WI38 (cell line): ENCODE measurements around the gene LIF.
A peak's percentile ranks its signal among the peaks of the same experiment; 100 is the strongest.

ENCODE experiments used
- H3K4me3 ChIP-seq: 2 replicates; pipeline ENCODE4 v1.5.1; 2011; ENCODE audit warnings: low read depth, mild to moderate bottlenecking, control low read depth, low read length
- CTCF ChIP-seq: IDR thresholded peaks from 2 replicates; pipeline ENCODE4 v1.5.1; 2012; ENCODE audit warnings: low read depth, mild to moderate bottlenecking, control low read depth, low read length

LIF gene

GRCh38 chr22:30262917-30263741, 16.6 kb upstream of the LIF start:
- H3K4me3 ChIP-seq: peak overlapping the region; percentile 27; the same call in 1 of the 2 replicates
- peak; percentile 92 for TF ChIP-seq CTCF

- no peak overlapping the region for H3K4me3 ChIP-seq
- TF ChIP-seq CTCF: no peak
Observed at GRCh38 chr22:30262112-30262511, 15.6 kb upstream of the LIF start.

GRCh38 chr22:30261134-30261533, 14.6 kb upstream of the LIF start:
- H3K4me3 ChIP-seq: no peak overlapping the region
- no peak for TF ChIP-seq CTCF

GRCh38 chr22:30260682-30261081, 14.1 kb upstream of the LIF start:
- H3K4me3 ChIP-seq: no peak overlapping the region
- TF ChIP-seq CTCF: no peak

- no peak overlapping the region for H3K4me3 ChIP-seq
- no peak for TF ChIP-seq CTCF
Observed at GRCh38 chr22:30260276-30260675, 13.7 kb upstream of the LIF start.

- no peak overlapping the region for H3K4me3 ChIP-seq
Observed at GRCh38 chr22:30254314-30254713, 7.8 kb upstream of the LIF start.

More at GRCh38 chr22:30254314-30254713, 7.8 kb upstream of the LIF start:
- TF ChIP-seq CTCF: no peak
